Measurements from ENCODE around the gene DYNC1LI2. TPM values are rescaled to one million over a fixed set of nuclear protein-coding genes. Genes with fewer than 3 reads are reported as not detected.

Gene DYNC1LI2
- total and polyA plus RNA-seq, 9 of the 15 experiments (the other 6 are each of a cell fraction or from before 2014, with no cell fraction given), result 5.1 to 48.9 (median 38.2) TPM

GRCh38 chr16:66695471-66695934 is 55.9 kb downstream of the DYNC1LI2 start (continued):
- TF ChIP-seq, protein P1, sequence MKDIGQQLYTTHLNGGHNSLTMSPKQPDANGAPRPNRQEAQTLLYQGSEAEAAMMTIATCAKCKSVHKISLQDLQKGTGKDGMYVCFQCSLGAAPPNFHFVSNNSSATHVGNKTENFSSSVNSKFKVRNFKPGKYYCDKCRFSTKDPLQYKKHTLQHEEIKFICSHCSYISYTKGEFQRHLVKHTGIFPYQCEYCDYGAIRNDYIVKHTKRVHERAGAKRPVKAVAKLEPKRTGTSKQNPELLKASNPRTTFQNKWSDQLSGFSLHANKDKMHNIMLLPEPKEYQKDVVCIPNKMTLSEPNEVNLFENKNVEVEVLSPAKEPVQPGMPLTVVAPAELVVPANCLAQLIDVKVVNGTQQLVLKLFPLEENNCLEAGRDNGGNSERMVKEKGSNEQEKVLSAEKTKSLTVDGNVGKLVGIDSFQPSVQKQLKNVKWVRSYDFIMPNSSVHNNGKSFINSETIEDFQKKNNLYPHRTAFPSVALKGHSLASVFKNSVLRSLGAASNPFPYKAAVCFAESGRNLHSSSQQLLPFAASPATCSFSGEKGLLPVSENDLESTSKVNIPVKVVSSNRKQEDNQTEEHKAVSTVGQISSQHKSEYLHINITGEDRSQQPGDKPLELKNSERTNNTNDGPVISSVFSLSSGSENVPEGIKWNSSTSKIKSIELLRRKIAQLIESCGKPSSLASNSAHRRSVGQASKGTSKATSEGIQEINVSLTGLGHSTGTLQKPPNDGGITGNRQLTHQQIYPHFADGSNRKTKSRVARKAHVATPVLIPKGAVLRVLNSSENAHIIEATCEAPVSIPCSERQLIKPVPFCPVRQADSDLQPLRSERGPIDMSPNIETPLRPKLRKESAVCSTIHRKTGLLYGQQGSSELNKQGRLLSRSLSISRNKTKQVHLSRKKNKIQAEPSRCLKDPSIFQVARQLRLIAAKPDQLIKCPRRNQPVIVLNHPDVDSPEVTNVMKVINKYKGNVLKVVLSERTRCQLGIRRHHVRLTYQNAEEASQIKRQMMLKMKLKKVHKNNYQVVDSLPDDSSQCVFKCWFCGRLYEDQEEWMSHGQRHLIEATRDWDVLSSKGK (CRISPR knock-in tag; IDR thresholded peaks at IDR 0.05), result no peak
- no peak for TF ChIP-seq YBX1 (IDR thresholded peaks at IDR 0.05)
- no peak for TF ChIP-seq NR1H2 (CRISPR knock-in tag; IDR thresholded peaks at IDR 0.05)
- TF ChIP-seq RERE (CRISPR knock-in tag; IDR thresholded peaks at IDR 0.05; ENCODE audit: borderline replicate concordance), result no peak
- no peak for TF ChIP-seq RBM22 (IDR thresholded peaks at IDR 0.05; ENCODE audit: low read depth, low read length, poor library complexity, severe bottlenecking)
- TF ChIP-seq KHSRP (IDR thresholded peaks at IDR 0.05), result no peak
- no peak for TF ChIP-seq ELK3 (CRISPR knock-in tag; IDR thresholded peaks at IDR 0.05)
- TF ChIP-seq, protein P2, sequence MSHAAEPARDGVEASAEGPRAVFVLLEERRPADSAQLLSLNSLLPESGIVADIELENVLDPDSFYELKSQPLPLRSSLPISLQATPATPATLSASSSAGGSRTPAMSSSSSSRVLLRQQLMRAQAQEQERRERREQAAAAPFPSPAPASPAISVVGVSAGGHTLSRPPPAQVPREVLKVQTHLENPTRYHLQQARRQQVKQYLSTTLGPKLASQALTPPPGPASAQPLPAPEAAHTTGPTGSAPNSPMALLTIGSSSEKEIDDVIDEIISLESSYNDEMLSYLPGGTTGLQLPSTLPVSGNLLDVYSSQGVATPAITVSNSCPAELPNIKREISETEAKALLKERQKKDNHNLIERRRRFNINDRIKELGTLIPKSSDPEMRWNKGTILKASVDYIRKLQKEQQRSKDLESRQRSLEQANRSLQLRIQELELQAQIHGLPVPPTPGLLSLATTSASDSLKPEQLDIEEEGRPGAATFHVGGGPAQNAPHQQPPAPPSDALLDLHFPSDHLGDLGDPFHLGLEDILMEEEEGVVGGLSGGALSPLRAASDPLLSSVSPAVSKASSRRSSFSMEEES (CRISPR knock-in tag; IDR thresholded peaks at IDR 0.05), result no peak

Data from K562 (cell line).